Measurements from ENCODE around the gene OR6B1.

DNA sequence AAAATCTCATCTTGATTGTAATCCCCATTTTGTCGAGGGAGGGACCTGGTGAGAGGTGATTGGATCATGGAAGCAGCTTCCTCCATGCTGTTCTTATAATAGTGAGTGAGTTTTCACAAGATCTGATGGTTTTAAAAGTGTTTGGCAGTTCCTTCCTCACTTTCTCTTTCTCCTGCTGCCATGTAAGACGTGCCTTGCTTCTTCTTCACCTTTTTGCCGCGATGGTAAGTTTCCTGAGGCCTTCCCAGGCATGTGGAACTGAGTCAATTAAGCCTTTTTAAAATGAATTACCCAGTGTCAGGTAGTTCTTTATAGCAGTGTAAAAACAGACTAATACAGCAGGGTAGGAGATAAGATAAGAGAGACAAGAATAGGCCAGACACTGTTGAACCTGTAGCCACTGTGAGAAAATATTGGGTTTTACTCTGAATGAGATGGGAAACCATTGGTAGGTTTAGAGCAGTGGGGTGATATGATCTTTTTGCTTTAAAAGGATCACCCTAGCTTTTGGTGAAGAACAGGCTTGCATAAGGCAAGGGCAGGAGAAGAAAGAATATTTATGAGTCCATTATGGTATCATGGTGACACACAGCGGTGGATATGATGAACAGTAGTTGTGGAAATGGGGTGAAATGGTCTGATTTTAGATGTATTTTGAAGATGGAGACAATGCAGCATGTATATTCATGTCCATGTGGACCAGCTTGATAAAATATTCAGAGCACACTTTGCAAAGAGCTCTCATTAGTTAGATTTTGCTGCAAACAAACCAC is 11.5 kb downstream of the OR6B1 start:
- TF ChIP-seq, protein P1, sequence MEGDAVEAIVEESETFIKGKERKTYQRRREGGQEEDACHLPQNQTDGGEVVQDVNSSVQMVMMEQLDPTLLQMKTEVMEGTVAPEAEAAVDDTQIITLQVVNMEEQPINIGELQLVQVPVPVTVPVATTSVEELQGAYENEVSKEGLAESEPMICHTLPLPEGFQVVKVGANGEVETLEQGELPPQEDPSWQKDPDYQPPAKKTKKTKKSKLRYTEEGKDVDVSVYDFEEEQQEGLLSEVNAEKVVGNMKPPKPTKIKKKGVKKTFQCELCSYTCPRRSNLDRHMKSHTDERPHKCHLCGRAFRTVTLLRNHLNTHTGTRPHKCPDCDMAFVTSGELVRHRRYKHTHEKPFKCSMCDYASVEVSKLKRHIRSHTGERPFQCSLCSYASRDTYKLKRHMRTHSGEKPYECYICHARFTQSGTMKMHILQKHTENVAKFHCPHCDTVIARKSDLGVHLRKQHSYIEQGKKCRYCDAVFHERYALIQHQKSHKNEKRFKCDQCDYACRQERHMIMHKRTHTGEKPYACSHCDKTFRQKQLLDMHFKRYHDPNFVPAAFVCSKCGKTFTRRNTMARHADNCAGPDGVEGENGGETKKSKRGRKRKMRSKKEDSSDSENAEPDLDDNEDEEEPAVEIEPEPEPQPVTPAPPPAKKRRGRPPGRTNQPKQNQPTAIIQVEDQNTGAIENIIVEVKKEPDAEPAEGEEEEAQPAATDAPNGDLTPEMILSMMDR (IDR thresholded peaks at IDR 0.05) = no peak
- TF ChIP-seq EZH2 (IDR thresholded peaks at IDR 0.05; ENCODE audit: borderline replicate concordance, insufficient read depth, low read depth, low read length, poor library complexity, severe bottlenecking) = no peak
